SW480 (cell line): ENCODE results near the gene ZFPM1.
"Not testable (repeated sequence)": the region's sequence is repeated elsewhere in the genome, so short reads cannot be mapped to it uniquely, and the experiment has no call there.

Experiments
- DNase-seq: peaks from one replicate; pipeline ENCODE4 v3.0.0-alpha.2; 2016; ENCODE audit warnings: low spot score

The ZFPM1 gene

GRCh38 chr16:88478889-88479792 lies 26.1 kb downstream of the ZFPM1 start:
- DNase-seq, result no peak

- no peak for DNase-seq
Observed at GRCh38 chr16:88479793-88480760, 27.0 kb downstream of the ZFPM1 start.

- DNase-seq, result no peak
Observed at GRCh38 chr16:88480829-88481228, 27.7 kb downstream of the ZFPM1 start.

- no peak for DNase-seq
Observed at GRCh38 chr16:88481851-88482250, 28.8 kb downstream of the ZFPM1 start.

- DNase-seq, result no peak
Observed at GRCh38 chr16:88482630-88483391, 29.7 kb downstream of the ZFPM1 start.

- DNase-seq, result no peak
Observed at GRCh38 chr16:88483392-88483641, 30.2 kb downstream of the ZFPM1 start.

- DNase-seq, result no peak
Observed at GRCh38 chr16:88484505-88485365, 31.7 kb downstream of the ZFPM1 start.

DNA sequence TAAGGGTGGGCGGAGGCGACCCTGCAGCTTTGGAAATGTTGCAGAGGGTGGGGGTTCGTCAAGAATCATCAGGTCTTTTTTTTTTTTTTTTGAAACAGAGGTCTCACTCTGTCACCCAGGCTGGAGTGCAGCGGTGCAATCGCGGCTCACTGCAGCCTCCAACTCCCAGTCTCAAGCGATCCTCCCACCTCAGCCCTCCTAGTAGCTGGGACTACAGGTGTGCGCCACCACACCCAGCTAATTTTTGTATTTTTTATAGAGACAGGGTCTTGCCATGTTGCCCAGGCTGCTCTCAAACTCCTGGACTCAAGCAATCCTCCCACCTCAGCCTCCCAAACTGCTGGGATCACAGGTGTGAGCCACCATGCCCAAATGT lies 32.3 kb downstream of the ZFPM1 start:
- not testable (repeated sequence) for DNase-seq

GRCh38 chr16:88486398-88487123 lies 33.5 kb downstream of the ZFPM1 start:
- no peak for DNase-seq

- DNase-seq, result no peak
Observed at GRCh38 chr16:88487124-88487432, 34.0 kb downstream of the ZFPM1 start.

GRCh38 chr16:88487920-88488851 lies 35.1 kb downstream of the ZFPM1 start:
- DNase-seq, result peak; percentile 72

GRCh38 chr16:88489163-88489741 lies 36.2 kb downstream of the ZFPM1 start:
- peak; percentile 44 for DNase-seq

GRCh38 chr16:88491001-88491559 lies 38.0 kb downstream of the ZFPM1 start:
- DNase-seq, result no peak

GRCh38 chr16:88491560-88492310 lies 38.7 kb downstream of the ZFPM1 start:
- no peak for DNase-seq

DNA sequence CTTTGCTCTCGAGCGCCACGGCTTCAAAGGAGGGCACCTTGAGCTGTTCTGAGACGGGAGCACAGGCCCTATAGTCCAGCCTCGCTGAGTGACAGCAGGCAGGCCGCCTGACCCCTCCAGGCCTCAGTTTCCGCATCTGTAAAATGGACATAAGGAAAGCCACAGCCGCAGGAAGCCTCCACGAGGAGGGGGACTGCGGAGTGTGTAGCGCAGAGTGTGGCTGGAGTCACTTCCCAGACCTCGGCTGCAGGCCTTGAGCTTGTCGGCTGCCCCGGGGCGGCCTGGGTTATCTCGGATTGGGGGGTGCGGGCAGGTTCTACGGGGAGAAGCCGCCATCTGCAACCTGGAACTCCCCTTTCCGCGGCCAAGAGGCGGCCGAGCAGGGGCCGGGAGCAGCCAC lies 40.8 kb downstream of the ZFPM1 start:
- DNase-seq, result no peak

GRCh38 chr16:88494335-88495154 lies 41.5 kb downstream of the ZFPM1 start:
- no peak for DNase-seq

DNA sequence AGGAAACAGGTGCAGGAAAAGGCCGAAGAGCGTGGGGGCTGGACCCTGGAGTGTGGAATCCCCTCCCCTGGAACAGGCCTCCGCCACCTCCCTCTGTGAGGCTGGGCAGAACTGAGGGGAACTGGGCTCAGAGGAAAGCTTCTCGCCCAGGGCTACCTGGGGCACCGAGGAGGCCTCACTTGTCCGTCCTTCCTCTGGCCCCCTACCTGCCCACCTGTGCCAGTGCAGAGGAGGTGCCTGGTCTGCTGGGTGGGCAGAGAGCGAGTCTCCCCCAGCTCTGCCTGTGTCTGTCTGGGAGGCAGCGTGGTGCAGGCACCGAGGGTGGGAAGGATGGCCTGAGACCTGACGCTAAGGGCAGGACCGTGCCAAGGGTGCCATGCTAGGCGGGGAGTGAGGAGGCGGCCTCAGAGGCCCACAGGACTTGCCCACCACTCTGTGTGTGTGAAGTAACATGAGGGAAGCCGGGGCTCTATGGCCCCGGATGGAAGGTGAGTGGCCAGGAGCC lies 42.2 kb downstream of the ZFPM1 start:
- DNase-seq, result no peak
